Fibroblast of pulmonary artery (primary cell): ENCODE data around the gene HBZ.
"Not testable (repeated sequence)": the region's sequence is repeated elsewhere in the genome, so short reads cannot be mapped to it uniquely, and the experiment has no call there.

Experiments
- DNase-seq: peaks from one replicate; pipeline ENCODE4 v3.0.0-alpha.2; 2010; ENCODE audit warnings: low read depth
- H3K4me3 ChIP-seq: replicated peaks from 2 replicates; pipeline ENCODE4 v1.5.1; 2011; ENCODE audit warnings: low read depth, mild to moderate bottlenecking, control low read depth, low read length, moderate library complexity
- TF ChIP-seq, protein P1 (sequence below): IDR thresholded peaks from 2 replicates; pipeline ENCODE4 v1.5.1; 2011; ENCODE audit warnings: mild to moderate bottlenecking, control low read depth, low read length, inconsistent platforms; ENCODE audit errors: missing control alignments

The HBZ gene

DNA sequence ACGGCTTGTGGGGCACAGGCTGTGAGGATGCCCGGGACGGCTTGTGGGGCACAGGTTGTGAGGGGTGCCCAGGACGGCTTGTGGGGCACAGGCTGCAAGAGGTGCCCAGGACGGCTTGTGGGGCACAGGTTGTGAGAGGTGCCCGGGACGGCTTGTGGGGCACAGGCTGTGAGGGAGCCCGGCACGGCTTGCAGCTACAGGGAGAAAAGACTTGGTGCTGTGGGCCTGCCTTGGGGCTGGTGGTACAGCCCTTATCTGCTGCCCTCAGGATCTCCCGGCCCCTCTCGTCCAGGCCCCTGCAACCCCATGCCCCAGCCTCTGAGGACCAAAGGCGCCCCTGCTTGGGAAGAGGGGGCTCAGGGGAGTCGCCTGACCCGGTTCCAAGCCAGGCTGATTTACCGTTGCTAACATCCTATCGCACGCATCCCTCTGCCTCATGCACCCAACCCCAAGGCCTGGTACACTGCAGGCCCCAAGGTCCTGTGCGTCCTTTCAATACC, 8.3 kb downstream of the HBZ start:
- no peak for DNase-seq
- no peak overlapping the region for H3K4me3 ChIP-seq
- TF ChIP-seq, protein P1, sequence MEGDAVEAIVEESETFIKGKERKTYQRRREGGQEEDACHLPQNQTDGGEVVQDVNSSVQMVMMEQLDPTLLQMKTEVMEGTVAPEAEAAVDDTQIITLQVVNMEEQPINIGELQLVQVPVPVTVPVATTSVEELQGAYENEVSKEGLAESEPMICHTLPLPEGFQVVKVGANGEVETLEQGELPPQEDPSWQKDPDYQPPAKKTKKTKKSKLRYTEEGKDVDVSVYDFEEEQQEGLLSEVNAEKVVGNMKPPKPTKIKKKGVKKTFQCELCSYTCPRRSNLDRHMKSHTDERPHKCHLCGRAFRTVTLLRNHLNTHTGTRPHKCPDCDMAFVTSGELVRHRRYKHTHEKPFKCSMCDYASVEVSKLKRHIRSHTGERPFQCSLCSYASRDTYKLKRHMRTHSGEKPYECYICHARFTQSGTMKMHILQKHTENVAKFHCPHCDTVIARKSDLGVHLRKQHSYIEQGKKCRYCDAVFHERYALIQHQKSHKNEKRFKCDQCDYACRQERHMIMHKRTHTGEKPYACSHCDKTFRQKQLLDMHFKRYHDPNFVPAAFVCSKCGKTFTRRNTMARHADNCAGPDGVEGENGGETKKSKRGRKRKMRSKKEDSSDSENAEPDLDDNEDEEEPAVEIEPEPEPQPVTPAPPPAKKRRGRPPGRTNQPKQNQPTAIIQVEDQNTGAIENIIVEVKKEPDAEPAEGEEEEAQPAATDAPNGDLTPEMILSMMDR = no peak

DNA sequence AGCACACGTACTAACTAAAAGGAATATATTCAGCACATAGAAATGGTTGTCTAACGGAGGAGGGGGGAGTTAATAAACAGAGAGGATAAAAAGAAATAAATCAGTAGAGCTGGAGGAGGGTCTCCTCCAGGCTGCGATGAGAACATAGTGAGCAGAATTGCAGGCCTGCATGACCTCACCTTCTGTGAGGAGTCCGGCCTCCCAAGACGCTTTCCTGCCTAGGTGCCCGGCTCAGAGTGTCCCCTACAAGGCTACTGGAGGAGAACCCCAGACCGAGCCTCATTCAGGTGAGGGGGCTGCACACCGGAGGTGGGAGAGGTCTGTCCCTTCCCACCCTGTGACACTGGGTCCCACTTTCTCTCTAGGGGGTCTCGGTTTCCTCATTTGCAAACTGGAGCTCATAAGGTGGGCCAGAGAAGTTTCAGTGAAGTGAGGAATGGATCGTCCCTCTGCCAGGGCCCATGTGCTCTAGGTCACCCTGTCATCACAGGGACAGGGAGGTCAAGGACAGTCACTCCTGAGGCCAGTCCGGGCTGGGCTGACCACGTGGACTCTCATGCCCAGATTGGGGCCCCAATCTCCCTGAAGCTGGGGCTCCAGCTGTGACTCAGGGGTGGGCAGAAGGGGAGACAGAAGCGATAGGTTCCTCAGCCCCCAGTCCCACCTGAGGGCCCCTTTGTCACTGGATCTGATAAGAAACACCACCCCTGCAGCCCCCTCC, 10.0 kb downstream of the HBZ start:
- no peak overlapping the region for H3K4me3 ChIP-seq
- DNase-seq = no peak
- TF ChIP-seq, protein P1 = no peak

DNA sequence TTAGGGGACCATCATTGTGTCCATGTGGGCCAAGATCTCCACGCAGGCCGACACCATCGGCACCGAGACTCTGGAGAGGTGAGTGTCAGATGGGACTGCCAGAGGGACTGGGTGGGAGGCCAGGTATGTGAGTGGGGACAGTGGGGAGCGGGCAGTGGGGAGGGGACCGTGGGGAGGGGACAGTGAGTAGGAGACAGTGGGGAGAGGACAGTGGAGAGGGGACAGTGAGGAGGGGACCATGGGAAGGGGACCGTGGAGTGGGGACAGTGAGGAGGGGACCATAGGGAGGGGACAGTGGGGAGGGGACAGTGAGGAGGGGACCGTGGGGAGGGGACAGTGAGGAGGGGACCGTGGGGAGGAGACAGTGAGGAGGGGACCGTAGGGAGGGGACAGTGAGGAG, 10.7 kb downstream of the HBZ start:
- not testable (repeated sequence) for DNase-seq

DNA sequence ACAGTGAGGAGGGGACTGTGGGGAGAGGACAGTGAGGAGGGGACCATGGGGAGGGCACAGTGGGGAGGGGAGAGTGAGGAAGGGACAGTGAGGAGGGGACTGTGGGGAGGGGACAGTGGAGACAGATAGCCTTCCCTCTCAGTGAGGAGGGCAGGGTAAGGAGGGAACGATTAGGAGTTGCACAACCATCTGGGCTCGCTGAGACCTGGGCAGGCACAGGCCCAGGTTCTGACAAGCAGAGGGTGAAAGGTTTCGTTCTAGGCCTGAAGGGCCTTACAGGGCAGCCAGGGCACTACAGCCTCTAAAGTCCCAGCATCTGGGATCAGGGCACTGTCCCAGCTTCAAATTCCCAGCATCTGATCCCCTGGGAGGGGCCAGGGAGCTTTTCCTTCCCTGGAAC, 11.3 kb downstream of the HBZ start:
- not testable (repeated sequence) for H3K4me3 ChIP-seq, DNase-seq

More for the DNA sequence above, 10.7 kb downstream of the HBZ start:
- not testable (repeated sequence) for H3K4me3 ChIP-seq

DNA sequence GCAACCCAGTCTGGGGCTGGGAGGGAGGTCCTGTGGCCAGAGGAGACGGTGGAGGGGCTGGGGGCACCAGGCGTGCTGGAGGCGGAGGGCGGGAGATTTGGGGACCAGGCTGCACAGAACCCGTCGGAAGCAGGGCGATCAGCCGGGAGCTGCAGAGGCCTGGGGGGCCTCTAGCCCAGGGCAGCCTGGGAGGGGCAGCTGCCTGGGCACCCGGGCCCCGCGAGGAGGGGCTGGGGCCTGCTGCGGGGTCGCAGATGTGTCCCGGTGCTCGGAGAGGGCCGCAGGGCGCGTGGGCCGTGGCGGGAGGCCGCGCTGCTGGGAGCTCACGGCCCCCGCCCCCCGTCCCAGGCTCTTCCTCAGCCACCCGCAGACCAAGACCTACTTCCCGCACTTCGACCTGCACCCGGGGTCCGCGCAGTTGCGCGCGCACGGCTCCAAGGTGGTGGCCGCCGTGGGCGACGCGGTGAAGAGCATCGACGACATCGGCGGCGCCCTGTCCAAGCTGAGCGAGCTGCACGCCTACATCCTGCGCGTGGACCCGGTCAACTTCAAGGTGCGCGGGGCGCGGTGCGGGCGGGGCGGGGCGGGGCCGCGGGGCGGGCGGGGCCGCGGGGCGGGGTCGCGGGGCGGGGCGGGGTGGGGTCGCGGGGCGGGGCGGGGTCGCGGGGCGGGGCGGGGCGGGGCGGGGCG, 11.8 kb downstream of the HBZ start:
- not testable (repeated sequence) for DNase-seq, H3K4me3 ChIP-seq

DNA sequence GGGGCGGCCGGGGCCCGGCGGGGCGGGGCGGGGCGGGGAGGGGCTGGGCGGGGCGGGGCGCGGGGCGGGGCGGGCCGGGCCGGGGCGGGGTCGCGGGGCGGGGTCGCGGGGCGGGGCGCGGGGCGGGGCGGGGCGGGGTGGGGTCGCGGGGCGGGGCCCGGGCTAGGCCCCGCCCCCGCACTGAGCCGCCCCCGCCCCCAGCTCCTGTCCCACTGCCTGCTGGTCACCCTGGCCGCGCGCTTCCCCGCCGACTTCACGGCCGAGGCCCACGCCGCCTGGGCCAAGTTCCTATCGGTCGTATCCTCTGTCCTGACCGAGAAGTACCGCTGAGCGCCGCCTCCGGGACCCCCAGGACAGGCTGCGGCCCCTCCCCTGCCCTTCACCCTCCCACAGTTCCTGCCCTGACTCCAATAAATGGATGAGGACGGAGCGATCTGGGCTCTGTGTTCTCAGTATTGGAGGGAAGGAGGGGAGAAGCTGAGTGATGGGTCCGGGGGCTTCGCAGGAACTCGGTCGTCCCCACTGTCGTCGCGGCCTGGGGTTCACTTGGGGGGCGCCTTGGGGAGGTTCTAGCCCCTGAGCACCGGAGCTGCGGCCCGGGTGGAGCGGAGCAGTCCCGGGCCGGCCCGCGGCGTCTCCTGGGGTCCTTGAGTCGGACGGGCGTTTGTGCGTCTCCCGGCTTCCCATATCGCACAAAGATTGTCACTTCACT, 12.5 kb downstream of the HBZ start:
- TF ChIP-seq, protein P1 = no peak
- H3K4me3 ChIP-seq = no peak overlapping the region
- DNase-seq = no peak

DNA sequence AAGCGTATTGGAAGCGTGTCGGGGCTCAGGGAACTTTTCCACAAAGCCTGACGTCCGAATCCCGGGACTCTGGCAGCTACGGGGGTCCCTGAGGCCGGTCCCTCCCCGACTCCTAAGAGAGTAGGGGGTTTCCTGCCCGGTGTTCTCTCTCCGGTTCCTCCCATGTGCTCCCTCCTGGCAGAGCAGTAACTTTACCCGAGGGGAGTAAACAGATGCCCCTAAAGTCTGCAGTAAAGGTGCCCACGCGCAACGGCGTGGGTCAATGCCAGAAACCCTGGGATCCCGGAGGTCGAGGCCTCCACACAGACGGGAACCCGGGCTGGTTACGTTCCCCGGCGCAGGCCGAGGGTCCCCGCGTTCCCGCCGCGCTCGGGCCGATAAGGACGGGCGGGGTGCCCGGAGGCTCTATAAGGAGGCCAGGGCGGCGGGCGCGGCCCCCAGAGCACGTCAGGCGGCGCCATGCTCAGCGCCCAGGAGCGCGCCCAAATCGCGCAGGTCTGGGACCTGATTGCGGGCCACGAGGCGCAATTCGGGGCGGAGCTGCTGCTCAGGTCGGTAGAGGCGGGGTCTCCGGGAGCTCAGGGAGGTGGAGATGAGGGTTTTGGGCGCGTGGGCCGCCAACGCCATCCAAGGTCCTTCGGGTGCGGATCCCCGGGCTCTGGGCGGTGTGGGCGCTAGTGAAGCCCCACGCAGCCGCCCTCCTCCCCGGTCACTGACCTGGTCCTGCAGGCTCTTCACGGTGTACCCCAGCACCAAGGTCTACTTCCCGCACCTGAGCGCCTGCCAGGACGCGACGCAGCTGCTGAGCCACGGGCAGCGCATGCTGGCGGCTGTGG, 13.3 kb downstream of the HBZ start, which contains the start of gene HBM:
HBM (plus strand) TSS at position 440 of the 836 bp plus-strand sequence; CDS start at position 460, 20 bp downstream.
- TF ChIP-seq, protein P1 = no peak
- no peak for DNase-seq
- no peak within 1 kb of the TSS for H3K4me3 ChIP-seq
